Mucosa of stomach (tissue), 1 donor: ENCODE results near the gene TOMM70.

ENCODE experiments used
- H3K27me3 ChIP-seq: one replicate; pipeline ENCODE4 v1.7.0; 2013; ENCODE audit warnings: mild to moderate bottlenecking, low read length; ENCODE audit not compliant: control insufficient read depth, insufficient read depth
- H3K36me3 ChIP-seq: one replicate; pipeline ENCODE4 v1.7.0; 2013; ENCODE audit warnings: low read length; ENCODE audit not compliant: control insufficient read depth, insufficient read depth
- H3K4me1 ChIP-seq: one replicate; pipeline ENCODE4 v1.7.0; 2013; ENCODE audit warnings: mild to moderate bottlenecking, low read length; ENCODE audit not compliant: control insufficient read depth, insufficient read depth
- H3K4me3 ChIP-seq: one replicate; pipeline ENCODE4 v1.7.0; 2013; ENCODE audit warnings: low read length
- H3K9ac ChIP-seq: one replicate; pipeline ENCODE4 v1.7.0; 2013; ENCODE audit warnings: mild to moderate bottlenecking, low read length, moderate library complexity
- H3K9me3 ChIP-seq: one replicate; pipeline ENCODE4 v1.7.0; 2013; ENCODE audit warnings: mild to moderate bottlenecking, low read length, moderate library complexity; ENCODE audit not compliant: control insufficient read depth
- donor health status: Pancreatic carcinoma.

Gene TOMM70

DNA sequence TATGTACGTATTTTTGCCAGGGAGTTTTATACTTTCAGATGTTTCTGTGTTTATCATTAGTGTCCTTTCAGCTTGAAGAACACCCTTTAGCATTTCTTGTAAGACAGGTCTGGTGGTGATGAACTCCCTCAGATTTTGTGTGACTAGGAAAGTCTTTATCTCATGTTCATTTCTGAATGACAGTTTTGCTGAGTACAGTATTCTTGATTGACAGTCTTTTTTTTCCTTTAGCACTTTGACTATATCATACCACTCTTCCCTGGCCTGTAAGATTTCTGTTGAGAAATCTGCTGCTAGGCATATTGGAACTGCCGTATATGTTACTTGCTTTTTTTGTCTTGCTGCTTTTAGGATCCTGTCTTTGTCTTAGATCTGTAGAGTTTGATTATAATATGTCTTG lies 6.3 kb upstream of the TOMM70 start:
- no peaks in the 10 kb centered on the region for H3K36me3 ChIP-seq
- no peak overlapping the region for H3K9ac ChIP-seq
- no peaks in the 10 kb centered on the region for H3K9me3 ChIP-seq
- no peaks in the 10 kb centered on the region for H3K27me3 ChIP-seq
- no peak overlapping the region for H3K4me3 ChIP-seq
- no peaks in the 10 kb centered on the region for H3K4me1 ChIP-seq

DNA sequence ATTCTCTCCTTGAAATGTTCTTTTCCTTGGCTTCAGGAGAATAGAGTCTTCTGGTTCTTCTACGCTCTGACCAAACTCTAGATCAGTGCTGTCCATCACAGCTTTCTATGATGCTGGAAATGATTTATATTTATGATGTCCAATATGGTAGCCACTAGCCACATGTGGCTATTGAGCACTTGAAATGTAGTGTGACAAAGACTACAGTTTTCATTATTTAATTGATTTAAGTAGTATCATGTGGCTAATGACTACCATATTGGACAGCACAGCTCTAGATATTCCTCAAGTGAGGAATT lies 3.3 kb upstream of the TOMM70 start:
- Histone ChIP-seq H3K9me3 (no peaks in the 10 kb centered on the region), H3K4me1 (no peaks in the 10 kb centered on the region), H3K4me3 (no peak overlapping the region), H3K36me3 (no peaks in the 10 kb centered on the region), H3K27me3 (no peaks in the 10 kb centered on the region), H3K9ac (no peak overlapping the region)

DNA sequence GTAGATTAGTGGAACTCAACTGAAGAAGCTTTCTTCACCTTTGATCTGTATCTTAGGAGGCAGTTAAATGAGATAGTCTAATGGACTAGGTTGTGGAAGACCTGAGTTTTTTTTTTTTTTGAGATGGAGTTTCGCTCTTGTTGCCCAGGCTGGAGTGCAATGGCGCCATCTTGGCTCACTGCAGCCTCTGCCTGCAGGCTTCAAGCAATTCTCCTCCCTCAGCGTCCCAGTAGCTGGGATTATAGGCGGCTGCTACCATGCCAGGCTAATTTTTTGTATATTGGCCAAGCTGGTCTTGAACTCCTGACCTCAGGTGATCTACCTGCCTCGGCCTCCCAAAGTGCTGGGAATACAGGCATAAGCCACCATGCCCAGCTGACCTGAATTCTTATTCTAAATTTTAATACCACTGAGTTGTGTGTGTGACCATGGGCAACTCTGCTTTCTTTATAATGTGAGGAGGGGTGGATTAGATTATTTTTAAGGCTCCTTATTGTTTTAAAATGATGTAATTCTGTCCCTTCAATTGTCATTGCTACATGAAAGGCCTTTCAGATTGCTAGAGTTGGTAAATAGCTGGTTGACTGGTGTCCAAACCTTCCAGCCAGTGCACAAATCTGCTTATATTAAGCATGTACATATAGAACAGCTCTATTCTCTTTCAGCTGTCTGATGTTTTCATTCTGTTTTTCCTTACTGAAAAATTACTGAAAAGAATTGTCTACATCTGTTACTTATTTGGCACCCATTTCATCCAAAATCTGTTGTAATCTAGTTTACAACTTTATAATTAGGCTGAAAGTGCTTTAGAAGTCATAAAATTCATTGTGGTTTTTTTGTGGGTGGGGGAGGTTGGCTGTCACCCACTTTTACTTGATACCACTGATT lies 2.7 kb upstream of the TOMM70 start:
- no peaks in the 10 kb centered on the region for H3K36me3 ChIP-seq
- H3K4me1 ChIP-seq = no peaks in the 10 kb centered on the region
- no peak overlapping the region for H3K9ac ChIP-seq
- no peaks in the 10 kb centered on the region for H3K27me3 ChIP-seq
- no peak overlapping the region for H3K4me3 ChIP-seq
- H3K9me3 ChIP-seq = no peaks in the 10 kb centered on the region

DNA sequence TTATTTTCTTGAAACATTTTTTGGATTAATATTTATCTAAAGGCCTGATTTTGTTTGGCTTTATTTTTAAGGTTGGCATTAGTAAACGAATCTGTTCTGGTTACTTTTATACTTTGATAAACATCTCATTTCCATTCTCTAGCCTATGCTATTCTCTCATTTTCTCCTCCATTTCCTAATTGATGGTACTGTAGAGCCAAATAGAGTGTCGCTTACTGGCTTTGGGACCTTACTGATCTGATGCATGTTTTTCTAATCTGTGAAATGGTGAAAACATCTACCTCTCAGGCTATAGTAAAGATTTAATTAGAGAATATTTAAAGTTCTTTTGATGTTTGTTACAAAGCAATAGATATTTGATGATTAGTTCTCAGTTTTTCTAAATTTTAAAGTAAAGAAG lies 2.0 kb upstream of the TOMM70 start:
- Histone ChIP-seq H3K9me3 (no peaks in the 10 kb centered on the region), H3K4me1 (no peaks in the 10 kb centered on the region), H3K4me3 (no peak overlapping the region), H3K27me3 (no peaks in the 10 kb centered on the region), H3K9ac (peak overlapping the region; percentile 82), H3K36me3 (no peaks in the 10 kb centered on the region)

DNA sequence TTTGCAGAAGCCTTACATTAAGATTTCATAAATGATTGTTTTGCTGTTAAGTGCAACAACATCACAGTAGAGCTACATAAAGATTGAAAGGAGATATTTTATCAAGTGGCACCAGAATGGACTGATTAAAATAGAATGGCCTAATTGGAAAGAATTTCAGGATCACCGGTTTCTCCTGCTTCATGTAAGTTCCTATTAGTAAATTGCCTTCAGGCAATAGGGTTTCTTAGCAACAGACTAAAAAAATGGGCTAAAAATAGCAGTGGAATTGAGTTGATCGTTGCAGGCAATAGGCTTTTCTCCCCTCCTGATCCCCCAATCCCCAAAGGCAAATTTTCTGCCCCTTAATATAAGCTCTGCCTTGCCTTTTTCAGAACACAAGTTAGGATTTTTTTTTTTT lies 1.4 kb upstream of the TOMM70 start:
- Histone ChIP-seq H3K27me3 (no peaks in the 10 kb centered on the region), H3K9ac (peak overlapping the region; percentile 82)

DNA sequence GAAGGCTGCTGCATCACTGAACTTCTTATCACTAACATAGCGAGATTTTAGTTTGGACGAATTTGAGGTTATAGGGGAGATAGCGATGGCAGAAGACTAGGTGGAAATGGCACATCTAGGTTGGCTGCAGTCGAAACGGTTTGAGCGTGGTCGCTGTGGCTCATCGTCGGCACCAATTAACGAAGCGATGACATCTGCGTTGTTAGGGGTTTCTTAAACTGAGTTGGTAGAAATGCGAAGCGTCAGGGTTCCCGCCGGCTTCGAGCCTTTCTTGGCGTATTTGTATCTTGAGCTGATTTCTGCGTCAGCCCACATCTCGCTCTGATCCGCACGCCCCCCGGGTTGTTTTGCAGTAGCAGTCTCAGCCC lies 769 bp upstream of the TOMM70 start:
- H3K9me3 ChIP-seq = no peaks in the 10 kb centered on the region
- no peaks in the 10 kb centered on the region for H3K4me1 ChIP-seq
- H3K4me3 ChIP-seq = peak overlapping the region; percentile 75
- H3K27me3 ChIP-seq = no peaks in the 10 kb centered on the region
- peak overlapping the region; percentile 82 for H3K9ac ChIP-seq
- no peaks in the 10 kb centered on the region for H3K36me3 ChIP-seq

More for the DNA sequence above, 1.4 kb upstream of the TOMM70 start:
- Histone ChIP-seq H3K9me3 (no peaks in the 10 kb centered on the region), H3K4me1 (no peaks in the 10 kb centered on the region), H3K4me3 (peak overlapping the region; percentile 75), H3K36me3 (no peaks in the 10 kb centered on the region)

DNA sequence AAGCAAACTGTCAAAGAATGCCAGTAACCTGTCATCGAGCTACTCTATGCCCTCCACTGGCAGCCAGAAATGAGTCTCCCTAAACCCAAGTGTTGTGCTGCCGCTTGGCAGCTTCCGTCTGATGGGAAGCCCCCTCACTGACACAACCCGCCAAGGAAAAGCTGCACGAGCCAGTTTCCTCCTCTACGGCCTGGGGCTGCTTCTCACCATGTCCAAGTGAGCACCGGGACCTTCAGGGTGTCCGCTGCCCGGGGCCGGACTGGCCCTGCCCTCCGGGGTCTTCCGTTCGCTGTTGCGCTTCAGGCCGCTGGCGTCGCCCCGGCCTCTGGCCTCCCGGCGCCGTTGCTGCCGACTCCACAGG lies 490 bp downstream of the TOMM70 start:
- no peaks in the 10 kb centered on the region for H3K9me3 ChIP-seq

DNA sequence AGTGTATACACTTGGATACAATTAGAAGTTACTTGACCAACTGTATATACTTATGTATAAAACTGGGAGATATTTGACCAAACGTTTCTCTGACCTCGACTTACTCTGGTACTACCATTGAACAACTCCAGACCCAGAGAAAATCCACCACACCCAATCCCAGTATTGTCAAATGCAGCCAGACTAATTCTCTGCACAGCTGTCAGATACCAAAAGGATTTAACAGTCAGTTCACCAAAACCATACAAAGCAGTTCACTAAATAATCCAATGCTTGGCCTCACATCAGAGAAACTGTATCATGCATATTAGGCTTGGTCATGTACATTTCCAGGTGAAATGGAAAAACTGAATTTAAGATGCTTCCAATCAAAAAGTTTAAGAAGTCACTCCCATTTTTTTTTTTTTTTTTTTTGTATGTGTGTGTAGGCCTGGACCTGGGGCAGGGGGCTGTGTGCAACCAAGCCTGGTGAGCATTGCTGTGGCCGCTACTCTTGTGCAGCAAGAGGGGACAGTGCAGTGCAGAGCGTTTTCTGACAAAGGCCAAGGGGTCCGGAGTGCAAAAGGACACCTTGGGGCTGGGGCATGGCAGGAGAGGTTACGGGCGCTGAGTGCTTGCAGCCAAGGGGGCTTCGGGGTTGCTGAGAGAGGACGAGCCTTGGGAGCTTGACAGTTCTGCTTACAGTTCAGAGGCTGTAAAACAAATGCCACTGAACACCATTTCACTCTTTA lies 1.4 kb downstream of the TOMM70 start:
- Histone ChIP-seq H3K27me3 (no peaks in the 10 kb centered on the region), H3K9ac (peak overlapping the region; percentile 82), H3K4me3 (peak overlapping the region; percentile 75), H3K9me3 (no peaks in the 10 kb centered on the region), H3K36me3 (no peaks in the 10 kb centered on the region), H3K4me1 (no peaks in the 10 kb centered on the region)

More for the DNA sequence above, 490 bp downstream of the TOMM70 start:
- H3K4me1 ChIP-seq = no peaks in the 10 kb centered on the region
- peak overlapping the region; percentile 82 for H3K9ac ChIP-seq
- H3K27me3 ChIP-seq = no peaks in the 10 kb centered on the region
- peak overlapping the region; percentile 75 for H3K4me3 ChIP-seq
- H3K36me3 ChIP-seq = no peaks in the 10 kb centered on the region

DNA sequence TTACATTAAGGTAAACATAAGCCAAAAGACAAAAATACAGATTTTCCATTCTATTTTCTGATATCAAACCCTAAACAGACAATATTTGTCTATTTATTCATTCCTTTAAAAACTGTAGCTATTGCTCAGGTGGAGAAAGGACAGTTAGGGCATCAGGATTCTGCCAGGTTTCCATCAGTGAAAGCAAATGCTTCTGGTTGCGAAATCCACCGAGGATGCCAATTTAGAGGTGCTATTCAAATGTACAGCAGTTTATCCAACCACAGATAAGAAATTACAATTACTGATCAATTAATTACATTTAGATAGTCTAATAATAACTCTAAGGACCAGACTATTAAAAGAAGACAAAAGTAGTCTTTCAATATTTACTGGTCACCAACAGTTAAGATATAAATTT lies 3.9 kb downstream of the TOMM70 start:
- Histone ChIP-seq H3K9me3 (no peaks in the 10 kb centered on the region), H3K9ac (no peak overlapping the region), H3K27me3 (no peaks in the 10 kb centered on the region), H3K4me1 (no peaks in the 10 kb centered on the region), H3K36me3 (no peaks in the 10 kb centered on the region), H3K4me3 (no peak overlapping the region)

DNA sequence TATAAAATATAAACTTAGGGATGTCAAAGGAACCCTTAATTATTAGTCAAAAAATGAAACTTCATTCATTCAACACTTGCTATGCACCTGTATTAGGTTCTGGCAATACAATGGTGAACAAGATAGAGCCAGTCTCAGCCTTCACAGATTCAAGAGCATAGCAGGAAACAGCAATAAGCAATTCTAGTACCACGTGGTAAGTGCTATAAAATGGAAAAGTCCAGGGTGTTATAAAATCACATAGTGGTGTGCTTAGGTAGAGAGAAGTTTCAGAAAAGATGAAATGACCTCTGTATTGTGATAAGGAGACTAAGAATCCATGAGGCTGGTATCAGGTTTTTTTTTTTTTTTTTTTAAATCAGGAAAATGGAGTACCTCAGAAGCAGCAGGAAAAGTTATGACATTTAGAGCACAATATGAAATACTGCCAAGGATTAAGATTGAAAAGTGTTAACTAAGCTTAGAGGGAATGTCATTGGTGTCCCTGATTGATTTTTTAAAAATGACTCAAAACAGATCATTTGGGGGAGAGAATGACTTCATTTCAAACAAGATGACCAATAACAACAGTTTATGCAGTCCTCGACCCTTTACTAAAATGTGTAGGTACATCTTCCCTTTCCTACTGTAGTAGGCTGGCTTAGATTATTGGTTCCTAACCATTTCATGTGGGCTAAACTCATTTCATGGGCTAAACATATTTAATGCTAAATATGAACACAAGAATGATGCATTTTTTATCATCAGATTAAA lies 5.0 kb downstream of the TOMM70 start:
- no peak overlapping the region for H3K9ac ChIP-seq
- no peaks in the 10 kb centered on the region for H3K4me1 ChIP-seq
- no peak overlapping the region for H3K4me3 ChIP-seq
- no peaks in the 10 kb centered on the region for H3K36me3 ChIP-seq
- no peaks in the 10 kb centered on the region for H3K27me3 ChIP-seq
- no peaks in the 10 kb centered on the region for H3K9me3 ChIP-seq

DNA sequence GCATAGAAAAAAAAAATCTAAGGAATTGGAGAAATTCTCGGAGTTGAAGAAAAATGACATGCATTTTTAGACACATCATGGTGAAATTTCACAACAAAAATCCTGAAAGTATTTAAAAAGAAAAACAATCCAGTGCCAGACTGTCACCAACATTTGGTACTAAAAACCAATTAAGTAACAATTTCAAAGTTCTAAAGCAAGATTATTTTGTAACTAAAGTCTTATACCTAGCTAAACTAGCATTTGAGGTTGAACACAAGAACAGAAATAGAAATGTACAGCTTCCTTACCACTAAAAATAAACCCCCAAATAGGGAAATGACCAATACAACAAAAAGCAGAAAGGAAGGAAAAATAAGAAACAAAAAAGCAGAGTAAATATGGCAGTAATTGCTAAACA lies 11.9 kb downstream of the TOMM70 start:
- no peak overlapping the region for H3K4me3 ChIP-seq
- H3K9me3 ChIP-seq = no peaks in the 10 kb centered on the region
- H3K4me1 ChIP-seq = peaks cover 9% of the 10 kb centered on the region
- no peak overlapping the region for H3K9ac ChIP-seq
- no peaks in the 10 kb centered on the region for H3K36me3 ChIP-seq
- H3K27me3 ChIP-seq = no peaks in the 10 kb centered on the region

DNA sequence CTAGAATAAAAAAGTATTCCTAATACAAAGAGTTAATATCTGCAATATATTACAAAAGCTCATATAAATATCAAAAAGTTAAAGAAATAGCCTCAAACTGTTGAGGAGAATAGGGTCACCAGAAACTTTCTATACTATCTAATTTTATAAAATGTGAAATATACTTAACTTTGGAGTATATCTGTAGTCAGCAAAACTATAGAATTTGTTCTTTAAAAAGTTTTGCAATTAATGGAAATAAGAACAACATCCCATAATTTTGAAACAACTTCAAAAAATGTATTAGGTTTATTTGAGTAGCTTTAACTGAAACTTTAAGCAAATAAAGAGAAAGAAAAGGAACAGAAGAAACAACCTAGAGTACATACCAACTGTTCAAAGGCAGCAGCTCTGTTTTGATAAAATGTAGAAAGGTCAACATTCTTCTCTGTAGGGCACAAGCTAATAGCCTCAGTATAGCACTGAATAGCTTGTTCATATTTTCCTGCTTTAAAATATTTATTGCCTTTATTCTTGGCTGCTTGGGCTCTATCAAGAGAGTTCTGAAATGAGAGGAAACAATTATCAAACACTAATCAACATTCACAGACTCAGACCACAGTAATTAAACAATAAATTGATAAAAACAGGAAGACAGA lies 14.3 kb downstream of the TOMM70 start:
- H3K36me3 ChIP-seq = peaks cover 5% of the 10 kb centered on the region
- H3K4me1 ChIP-seq = peaks cover 9% of the 10 kb centered on the region
- no peak overlapping the region for H3K9ac ChIP-seq
- no peaks in the 10 kb centered on the region for H3K9me3 ChIP-seq
- no peak overlapping the region for H3K4me3 ChIP-seq
- H3K27me3 ChIP-seq = no peaks in the 10 kb centered on the region
